ENCODE results near the gene CPLX3. TPM values are rescaled to one million over a fixed set of nuclear protein-coding genes. Genes with fewer than 3 reads are reported as not detected.

Gene CPLX3
- total RNA-seq, 2 experiments from 2014 or later: 0.35 TPM; not detected in 1

DNA sequence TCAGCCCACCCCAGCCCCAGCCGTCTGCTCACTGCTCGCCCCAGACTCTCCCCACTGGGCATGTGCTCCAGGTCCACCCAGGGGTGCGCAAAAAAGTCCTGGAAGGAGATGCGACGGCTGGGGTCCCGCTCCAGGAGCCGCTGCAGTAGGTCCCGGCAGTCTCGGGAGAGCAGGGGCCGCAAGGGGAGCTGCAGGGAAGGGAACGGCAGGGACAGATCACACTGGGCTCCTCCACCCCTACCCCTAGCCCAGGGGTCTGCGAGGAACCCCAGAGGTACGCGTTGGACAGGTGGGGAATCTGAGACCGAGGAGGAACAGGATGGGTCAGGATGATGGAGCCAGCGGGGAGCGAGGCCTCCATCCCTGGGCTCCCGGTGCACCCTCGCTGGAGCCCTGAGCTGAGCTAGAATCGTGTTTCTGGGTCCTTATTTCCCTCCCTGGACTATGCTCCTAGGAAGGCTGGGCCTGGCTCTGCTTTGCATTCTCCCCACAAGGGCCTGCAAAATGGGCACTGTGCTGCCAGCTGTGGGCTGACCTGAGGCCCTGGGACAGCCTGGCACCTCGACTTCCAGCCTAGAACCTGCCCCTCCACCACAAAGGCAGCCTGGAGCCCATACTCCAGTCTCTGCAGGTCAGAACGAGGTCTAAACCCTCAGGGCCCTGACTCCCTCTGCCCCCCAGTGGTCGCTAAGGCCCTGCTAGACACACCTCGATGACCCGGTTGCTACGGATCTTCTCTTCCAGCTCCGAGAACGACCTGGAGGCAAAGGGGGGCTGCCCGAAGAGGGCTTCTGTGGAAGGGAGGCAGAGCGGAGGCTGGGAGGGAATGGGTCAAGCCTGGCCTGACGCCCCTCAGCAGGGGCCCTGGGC lies 13.3 kb downstream of the CPLX3 start:
- H3K4me3 Mint-ChIP-seq: no peak overlapping the region
- CTCF ChIA-PET: interaction anchor here (0.8 to 4.0 kb wide), 4 partner anchors 62 to 111 kb away, joined by 3 to 25 read pairs (median 5); no protein-coding TSS in a partner anchor
- no peak overlapping the region for H3K27ac Mint-ChIP-seq
- H3K27me3 Mint-ChIP-seq: no peaks in the 10 kb centered on the region
- H3K9me3 Mint-ChIP-seq (ENCODE audit: low read depth): no peaks in the 10 kb centered on the region
- no peak for DNase-seq
- H3K36me3 Mint-ChIP-seq: peaks cover 4% of the 10 kb centered on the region
- ATAC-seq: no peak
- peaks cover 30% of the 10 kb centered on the region for H3K4me1 Mint-ChIP-seq

DNA sequence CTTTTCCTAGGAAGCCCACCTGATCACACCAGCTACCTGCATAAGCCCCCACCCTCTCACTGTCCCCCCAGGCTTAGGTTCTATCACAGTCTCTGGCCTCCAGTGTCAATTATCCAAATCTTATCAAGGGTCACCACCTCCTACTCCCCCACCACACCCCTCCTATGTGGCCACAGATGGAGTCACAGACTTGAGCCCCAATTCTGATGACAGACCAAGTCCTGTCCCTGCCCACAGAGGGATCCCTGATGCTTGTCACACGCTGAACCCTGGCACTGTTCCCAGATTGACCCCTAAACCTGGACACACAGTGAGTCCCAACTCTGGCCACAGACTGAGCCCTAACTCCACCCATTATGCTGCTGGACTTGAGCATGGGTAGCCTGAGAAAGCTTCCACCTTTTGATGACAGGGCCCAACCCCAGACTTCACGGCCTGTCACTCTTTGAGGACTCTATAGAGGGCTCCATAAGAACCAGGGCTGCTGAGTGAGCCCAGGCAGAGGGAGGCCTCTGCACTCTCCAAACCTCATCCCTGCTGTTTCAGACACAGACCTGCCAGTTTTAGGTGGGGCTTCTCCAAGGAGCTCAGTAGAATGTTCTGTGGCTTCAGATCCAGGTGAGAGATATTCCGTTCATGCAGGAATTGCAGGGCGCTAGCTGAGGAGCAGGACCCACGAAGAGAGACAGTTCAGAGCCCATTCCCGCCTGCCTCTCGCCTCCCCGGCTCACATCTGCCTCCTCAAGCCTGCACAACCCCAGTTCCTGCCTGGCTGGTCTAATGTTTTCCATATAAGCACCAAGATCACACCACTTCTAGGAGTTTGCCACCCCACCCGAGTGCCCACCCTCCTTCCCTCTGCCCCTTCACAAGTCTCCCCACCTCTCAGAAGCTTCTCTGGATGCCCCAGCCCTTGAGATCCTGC lies 14.7 kb downstream of the CPLX3 start:
- peaks cover 9% of the 10 kb centered on the region for H3K36me3 Mint-ChIP-seq
- no peaks in the 10 kb centered on the region for H3K9me3 Mint-ChIP-seq (ENCODE audit: low read depth)
- CTCF ChIA-PET: interaction anchor here (1.0 to 4.0 kb wide), 9 partner anchors 29 to 205 kb away, joined by 4 to 25 read pairs (median 8); no protein-coding TSS in a partner anchor
- H3K4me3 Mint-ChIP-seq: peak overlapping the region; percentile 87
- DNase-seq (no peak), ATAC-seq (no peak)
- H3K4me1 Mint-ChIP-seq: peaks cover 43% of the 10 kb centered on the region
- H3K27ac Mint-ChIP-seq: no peak overlapping the region
- no peaks in the 10 kb centered on the region for H3K27me3 Mint-ChIP-seq

DNA sequence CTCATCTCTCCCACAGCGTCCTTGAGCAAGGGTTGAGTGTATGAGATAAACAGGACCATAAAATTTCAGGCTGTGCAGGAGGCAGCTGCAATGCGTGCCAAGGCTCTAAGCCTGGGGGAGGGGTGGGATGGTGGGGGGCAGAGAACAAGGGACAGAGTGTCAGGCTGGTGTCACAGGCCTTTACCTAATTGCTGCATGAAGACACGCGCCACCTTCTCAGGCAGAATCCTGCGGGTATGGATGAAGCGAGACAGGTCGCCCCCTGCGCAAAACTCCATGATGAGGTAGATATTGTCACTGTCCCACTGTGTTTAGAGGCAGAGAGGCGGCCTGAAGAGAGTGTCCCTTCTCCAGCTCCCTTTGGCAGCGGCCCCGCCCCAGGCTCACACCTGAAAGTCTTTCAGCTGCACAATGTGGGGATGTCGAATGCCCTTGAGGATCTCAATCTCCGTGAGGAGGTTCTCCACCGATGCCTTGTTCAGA lies 15.5 kb downstream of the CPLX3 start:
- Mint-ChIP-seq H3K9me3 (ENCODE audit: low read depth) (no peaks in the 10 kb centered on the region), H3K27ac (peak overlapping the region; percentile 82), H3K36me3 (peaks cover 12% of the 10 kb centered on the region), H3K27me3 (no peaks in the 10 kb centered on the region), H3K4me3 (peak overlapping the region; percentile 87), H3K4me1 (peaks cover 47% of the 10 kb centered on the region)
- ATAC-seq (no peak), DNase-seq (no peak)
- CTCF ChIA-PET: interaction anchor here (1.0 to 3.9 kb wide), 11 partner anchors 10 to 206 kb away, joined by 4 to 17 read pairs (median 8); no protein-coding TSS in a partner anchor

DNA sequence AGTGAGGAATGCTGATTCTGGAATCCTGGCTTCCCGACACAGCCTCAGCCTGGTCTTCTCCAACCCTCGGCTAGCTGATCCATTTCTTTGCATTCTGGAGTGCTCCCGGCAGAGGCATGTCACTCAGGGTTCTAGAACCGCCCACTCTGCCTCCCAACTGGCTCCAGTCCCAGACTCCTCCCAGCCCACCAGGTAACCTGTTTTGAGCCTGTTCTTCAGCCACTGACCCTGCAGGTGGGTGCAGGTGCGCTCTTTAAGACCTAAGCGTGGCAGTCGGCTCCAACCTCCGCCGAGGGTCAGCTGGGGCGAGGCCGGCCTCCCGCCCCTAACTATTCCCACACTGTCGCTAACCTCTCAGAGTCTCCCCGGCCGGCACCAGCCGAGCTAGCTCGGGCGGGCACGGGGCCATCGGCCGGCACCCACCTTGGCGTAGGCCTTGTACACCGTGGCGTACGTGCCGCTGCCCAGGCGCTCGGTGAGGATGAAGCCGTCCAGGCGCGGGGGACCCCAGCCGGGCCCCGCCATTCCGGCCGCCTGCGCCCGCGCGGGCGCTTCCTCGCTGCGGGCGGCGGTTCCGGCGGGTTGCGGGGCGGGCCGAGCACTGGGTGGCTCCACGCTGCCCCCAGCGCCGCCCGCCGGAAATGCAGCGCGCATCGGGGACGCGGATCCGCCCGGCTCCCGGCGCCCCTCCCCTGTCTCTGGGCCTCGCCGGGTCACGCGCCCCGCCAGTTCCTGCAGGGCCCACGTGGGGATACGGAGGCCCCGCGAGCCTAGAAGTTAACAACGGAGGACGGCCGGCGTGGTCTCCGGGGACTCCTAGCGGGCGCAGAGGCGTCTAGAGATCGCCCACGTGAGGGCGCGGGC lies 16.4 kb downstream of the CPLX3 start, which contains the start of gene ULK3:
TSS of gene ULK3 (minus strand) at position 576 of the 864 bp plus-strand sequence. CDS start at position 525, 51 bp downstream.
- peak within 1 kb of the TSS; percentile 87 for H3K4me3 Mint-ChIP-seq
- H3K36me3 Mint-ChIP-seq: peaks cover 19% of the 10 kb centered on the region
- peaks cover 47% of the 10 kb centered on the region for H3K4me1 Mint-ChIP-seq
- H3K27me3 Mint-ChIP-seq: no peaks in the 10 kb centered on the region
- no peaks in the 10 kb centered on the region for H3K9me3 Mint-ChIP-seq (ENCODE audit: low read depth)
- ATAC-seq (peak; percentile 87), DNase-seq (peak; percentile 95)
- CTCF ChIA-PET: interaction anchor here (0.7 to 3.9 kb wide), 12 partner anchors 11 to 74 kb away, joined by 3 to 17 read pairs (median 8); no protein-coding TSS in a partner anchor
- peak within 1 kb of the TSS; percentile 93 for H3K27ac Mint-ChIP-seq

DNA sequence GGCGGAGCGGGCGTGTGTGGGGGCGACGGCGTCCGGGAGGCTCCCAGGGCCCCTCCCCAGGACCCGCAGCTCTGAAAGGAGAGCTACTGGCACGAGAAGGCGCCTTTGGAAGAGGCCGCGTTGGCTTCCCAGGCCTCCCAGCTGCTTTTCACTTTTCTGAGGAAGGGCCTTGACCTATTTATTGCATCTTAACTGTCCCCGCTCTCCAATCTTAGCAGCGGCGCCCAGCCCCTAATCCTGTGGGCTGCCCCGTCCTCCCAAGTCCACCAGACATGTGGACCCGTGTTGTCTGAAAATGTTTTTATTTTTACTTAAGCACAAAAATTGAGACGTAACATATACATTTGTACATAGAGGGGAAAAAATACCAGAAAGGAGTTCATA lies 17.0 kb downstream of the CPLX3 start:
- peak overlapping the region; percentile 87 for H3K4me3 Mint-ChIP-seq
- peaks cover 23% of the 10 kb centered on the region for H3K36me3 Mint-ChIP-seq
- peak overlapping the region; percentile 93 for H3K27ac Mint-ChIP-seq
- H3K27me3 Mint-ChIP-seq: no peaks in the 10 kb centered on the region
- CTCF ChIA-PET: interaction anchor here (0.7 to 3.9 kb wide), 11 partner anchors 11 to 74 kb away, joined by 3 to 17 read pairs (median 6); no protein-coding TSS in a partner anchor
- H3K4me1 Mint-ChIP-seq: peaks cover 47% of the 10 kb centered on the region
- H3K9me3 Mint-ChIP-seq (ENCODE audit: low read depth): no peaks in the 10 kb centered on the region
- no peak for DNase-seq
- no peak for ATAC-seq

DNA sequence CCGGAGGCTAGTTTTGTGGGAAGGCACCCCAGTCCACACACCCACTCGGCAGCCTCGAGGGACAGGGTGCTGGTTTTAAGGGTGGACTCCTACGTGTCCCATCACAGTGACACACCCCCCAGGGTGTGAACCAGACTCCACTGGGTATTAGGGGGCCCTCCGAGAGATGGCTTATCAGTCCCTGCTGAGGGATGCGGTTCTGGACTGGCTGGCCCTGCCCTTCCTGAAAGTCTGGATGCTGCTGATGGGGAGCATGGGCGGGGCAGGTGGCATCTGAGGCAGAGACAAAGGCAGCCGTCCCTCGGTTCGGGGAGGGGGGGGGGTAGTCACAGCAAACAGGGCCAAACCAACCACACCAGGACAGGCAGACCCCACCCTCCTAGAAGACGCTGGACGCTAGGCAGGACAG lies 17.5 kb downstream of the CPLX3 start:
- CTCF ChIA-PET: interaction anchor here (0.7 to 3.9 kb wide), 18 partner anchors 8 to 199 kb away, joined by 3 to 19 read pairs (median 6); no protein-coding TSS in a partner anchor
- Mint-ChIP-seq H3K4me1 (peaks cover 47% of the 10 kb centered on the region), H3K27ac (peak overlapping the region; percentile 93), H3K9me3 (ENCODE audit: low read depth) (no peaks in the 10 kb centered on the region), H3K36me3 (peaks cover 27% of the 10 kb centered on the region), H3K27me3 (no peaks in the 10 kb centered on the region), H3K4me3 (peak overlapping the region; percentile 87)
- no peak for ATAC-seq
- DNase-seq: no peak

DNA sequence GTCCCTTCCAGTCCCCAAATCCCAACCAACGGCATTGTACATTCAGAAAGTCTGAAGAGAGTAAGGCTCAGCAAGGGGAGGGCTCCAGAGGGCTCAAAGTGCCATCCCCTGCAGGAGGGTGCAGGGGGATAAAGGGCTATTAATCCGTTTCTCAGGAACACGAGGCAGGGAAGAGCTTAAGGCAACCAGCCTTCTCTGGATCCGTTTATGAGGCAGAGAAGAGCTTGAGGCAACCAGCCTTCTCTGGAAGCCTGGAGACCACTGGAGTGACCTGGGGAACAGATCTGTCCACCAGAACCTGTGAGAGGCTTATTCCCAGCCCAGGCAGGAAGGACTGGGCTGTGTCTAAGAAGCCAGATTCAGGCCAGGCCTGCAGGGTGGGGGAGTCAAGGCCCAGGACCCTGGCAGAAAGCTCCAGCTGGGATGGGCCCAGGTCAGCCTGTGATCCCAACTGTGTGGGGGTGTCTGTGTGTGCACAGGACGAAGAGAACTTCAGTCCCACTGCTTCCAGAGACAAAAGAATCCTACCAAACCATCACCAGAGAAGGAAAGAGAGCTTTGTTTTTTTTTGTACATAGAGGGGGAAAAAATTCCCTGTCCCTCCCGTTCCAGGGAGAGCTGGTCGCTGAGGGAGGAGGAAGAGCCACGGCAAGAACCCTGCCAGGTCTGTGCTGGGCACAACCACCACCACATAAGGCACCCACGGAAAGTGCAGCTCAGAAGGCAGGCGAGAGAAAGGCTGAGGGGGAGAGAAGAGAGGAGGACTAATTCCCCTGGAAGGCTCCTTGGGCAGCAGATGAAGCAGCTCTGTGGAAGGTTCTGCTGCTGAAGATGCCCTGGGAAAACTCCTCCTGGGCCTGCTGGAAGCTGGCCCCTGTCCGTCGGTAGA lies 18.1 kb downstream of the CPLX3 start:
- Mint-ChIP-seq H3K4me3 (peak overlapping the region; percentile 44), H3K27ac (peak overlapping the region; percentile 93), H3K4me1 (peaks cover 47% of the 10 kb centered on the region), H3K9me3 (ENCODE audit: low read depth) (no peaks in the 10 kb centered on the region), H3K36me3 (peaks cover 29% of the 10 kb centered on the region), H3K27me3 (no peaks in the 10 kb centered on the region)
- ATAC-seq (no peak), DNase-seq (no peak)
- CTCF ChIA-PET: interaction anchor here (0.9 to 3.9 kb wide), 22 partner anchors 9 to 198 kb away, joined by 3 to 19 read pairs (median 4); partner anchors contain the start of genes FAM219B and MPI

DNA sequence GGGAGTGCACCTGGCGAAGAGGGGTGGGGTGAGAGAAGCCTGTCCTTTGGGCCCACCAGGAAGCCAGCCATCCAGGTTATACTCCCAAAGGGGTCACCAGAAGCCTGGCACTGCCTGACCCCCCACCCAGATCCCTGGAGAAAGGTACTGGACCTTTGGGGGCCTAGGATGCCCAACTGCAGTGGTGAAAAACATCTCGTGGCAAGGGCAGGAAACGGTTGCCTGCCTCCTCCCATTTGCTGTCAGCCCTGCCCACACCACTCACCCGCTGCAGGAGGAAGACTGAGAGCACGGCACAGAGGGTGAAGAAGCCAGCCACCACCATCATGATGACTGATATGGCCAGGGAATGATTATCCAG lies 18.8 kb downstream of the CPLX3 start:
- peak overlapping the region; percentile 44 for H3K4me3 Mint-ChIP-seq
- H3K27ac Mint-ChIP-seq: peak overlapping the region; percentile 93
- DNase-seq (peak; percentile 86), ATAC-seq (peak; percentile 56)
- peaks cover 47% of the 10 kb centered on the region for H3K4me1 Mint-ChIP-seq
- H3K9me3 Mint-ChIP-seq (ENCODE audit: low read depth): no peaks in the 10 kb centered on the region
- no peaks in the 10 kb centered on the region for H3K27me3 Mint-ChIP-seq
- CTCF ChIA-PET: interaction anchor here (0.9 to 3.9 kb wide), 20 partner anchors 9 to 198 kb away, joined by 3 to 19 read pairs (median 4); partner anchors contain the start of genes FAM219B and MPI
- peaks cover 33% of the 10 kb centered on the region for H3K36me3 Mint-ChIP-seq

DNA sequence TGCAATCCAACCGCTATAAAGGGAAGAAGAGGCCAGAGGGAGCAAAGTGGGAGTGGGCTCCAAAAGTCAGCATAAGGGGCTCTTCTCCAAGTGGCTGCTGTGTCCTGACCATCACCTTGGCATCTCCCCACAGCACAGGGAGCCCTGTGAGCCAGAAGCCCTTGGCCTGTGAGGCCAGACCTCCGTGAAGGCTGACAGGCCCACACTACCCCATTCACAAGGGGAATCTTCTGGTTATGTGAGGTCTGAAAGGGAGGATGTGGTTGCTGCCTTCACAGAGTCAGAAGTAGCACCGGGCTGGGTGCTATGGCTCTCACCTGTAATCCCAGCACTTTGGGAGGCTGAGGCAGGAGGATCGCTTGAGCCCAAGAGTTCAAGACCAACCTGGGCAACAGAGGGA lies 19.2 kb downstream of the CPLX3 start:
- DNase-seq (peak; percentile 74), ATAC-seq (peak; percentile 28)
- CTCF ChIA-PET: interaction anchor here (0.8 to 3.9 kb wide), 7 partner anchors 25 to 105 kb away, joined by 3 to 19 read pairs (median 7); partner anchors contain the start of gene FAM219B
- Mint-ChIP-seq H3K27me3 (no peaks in the 10 kb centered on the region), H3K9me3 (ENCODE audit: low read depth) (no peaks in the 10 kb centered on the region), H3K27ac (peak overlapping the region; percentile 93), H3K36me3 (peaks cover 33% of the 10 kb centered on the region), H3K4me1 (peaks cover 47% of the 10 kb centered on the region), H3K4me3 (peak overlapping the region; percentile 44)

DNA sequence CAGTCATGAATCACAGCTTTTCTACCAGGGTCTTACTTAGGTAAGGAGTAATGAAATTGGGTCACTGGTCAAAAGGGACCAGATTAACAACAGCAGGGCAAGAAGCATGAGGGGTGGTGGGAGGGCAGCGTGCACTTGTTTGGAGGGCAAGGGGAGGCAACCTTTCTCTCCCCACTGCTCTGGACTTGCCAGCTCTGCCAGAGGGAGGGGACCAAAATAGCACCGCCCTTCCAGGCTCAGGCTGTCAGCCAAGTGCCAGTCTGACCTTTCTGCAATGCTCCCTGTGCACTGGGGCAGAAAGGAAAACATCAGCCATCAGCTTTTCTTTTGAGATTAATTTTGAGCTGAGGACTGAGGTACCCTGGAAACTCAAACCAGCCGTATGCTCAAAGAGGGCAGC lies 21.0 kb downstream of the CPLX3 start:
- H3K36me3 Mint-ChIP-seq: peaks cover 39% of the 10 kb centered on the region
- H3K27ac Mint-ChIP-seq: peak overlapping the region; percentile 11
- ATAC-seq (no peak), DNase-seq (no peak)
- no peaks in the 10 kb centered on the region for H3K27me3 Mint-ChIP-seq
- peaks cover 32% of the 10 kb centered on the region for H3K4me1 Mint-ChIP-seq
- H3K4me3 Mint-ChIP-seq: no peak overlapping the region
- CTCF ChIA-PET: interaction anchor here (1.0 to 2.3 kb wide), 6 partner anchors 7 to 54 kb away, joined by 3 to 10 read pairs (median 4); no protein-coding TSS in a partner anchor
- no peaks in the 10 kb centered on the region for H3K9me3 Mint-ChIP-seq (ENCODE audit: low read depth)

DNA sequence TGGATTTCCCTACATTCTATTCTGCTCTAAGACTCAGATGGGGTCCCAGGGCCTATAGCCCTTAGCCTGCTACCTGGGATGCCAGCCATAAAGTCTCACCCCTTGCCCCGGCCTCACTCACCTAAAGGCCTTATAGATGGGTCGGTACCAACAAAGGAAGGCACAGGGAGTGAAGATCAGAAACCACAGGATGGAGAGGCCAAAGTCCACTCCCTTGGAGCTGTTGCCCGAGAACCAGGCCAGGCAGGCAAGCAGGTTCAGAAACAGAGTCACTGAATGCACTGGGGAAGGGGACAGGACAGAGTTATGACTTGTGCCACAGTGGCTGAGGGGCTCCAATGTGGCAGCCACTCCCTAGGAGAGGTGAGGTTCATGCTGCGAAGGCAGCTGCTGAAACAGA lies 24.0 kb downstream of the CPLX3 start:
- Mint-ChIP-seq H3K36me3 (peaks cover 40% of the 10 kb centered on the region), H3K9me3 (ENCODE audit: low read depth) (no peaks in the 10 kb centered on the region), H3K4me1 (peaks cover 11% of the 10 kb centered on the region), H3K4me3 (no peak overlapping the region), H3K27me3 (no peaks in the 10 kb centered on the region), H3K27ac (no peak overlapping the region)
- ATAC-seq (no peak), DNase-seq (no peak)
- CTCF ChIA-PET: interaction anchor here (0.8 kb wide), 1 partner anchor 51 kb away, joined by 3 read pairs; no protein-coding TSS in a partner anchor

Measured in activated CD8-positive, alpha-beta memory T cell treated with anti-CD3 and anti-CD28 coated beads, Interleukin-2, amount 10 ng/mL, durations not matched to agents 7 days and 5 days (primary cell).